Ishikawa (cell line): Measurements from ENCODE around the gene BANF2.

Experiments used
- EGR1 ChIP-seq: IDR thresholded peaks from 2 replicates; pipeline ENCODE4 v1.6.1; 2012
- EP300 ChIP-seq: IDR thresholded peaks from 2 replicates; pipeline ENCODE4 v1.6.1; 2012; ENCODE audit warnings: borderline replicate concordance
- RAD21 ChIP-seq: IDR thresholded peaks from 2 replicates; pipeline ENCODE4 v1.6.1; 2012; ENCODE audit warnings: low read depth
- TAF1 ChIP-seq: IDR thresholded peaks from 2 replicates; pipeline ENCODE4 v1.6.1; 2012; ENCODE audit warnings: low read depth, mild to moderate bottlenecking
- TEAD4 ChIP-seq: IDR thresholded peaks from 2 replicates; pipeline ENCODE4 v1.6.1; 2012
- YY1 ChIP-seq: IDR thresholded peaks from 2 replicates; pipeline ENCODE4 v1.6.1; 2012; ENCODE audit warnings: low read depth
- ZBTB7A ChIP-seq: IDR thresholded peaks from 2 replicates; pipeline ENCODE4 v1.6.1; 2012; ENCODE audit warnings: low read depth
- TF ChIP-seq, protein P1 (sequence below): IDR thresholded peaks from 2 replicates; pipeline ENCODE4 v1.6.1; 2012
- TF ChIP-seq, protein P2 (sequence below): IDR thresholded peaks from 2 replicates; pipeline ENCODE4 v1.6.1; 2012; ENCODE audit warnings: low read depth, mild to moderate bottlenecking

DNA sequence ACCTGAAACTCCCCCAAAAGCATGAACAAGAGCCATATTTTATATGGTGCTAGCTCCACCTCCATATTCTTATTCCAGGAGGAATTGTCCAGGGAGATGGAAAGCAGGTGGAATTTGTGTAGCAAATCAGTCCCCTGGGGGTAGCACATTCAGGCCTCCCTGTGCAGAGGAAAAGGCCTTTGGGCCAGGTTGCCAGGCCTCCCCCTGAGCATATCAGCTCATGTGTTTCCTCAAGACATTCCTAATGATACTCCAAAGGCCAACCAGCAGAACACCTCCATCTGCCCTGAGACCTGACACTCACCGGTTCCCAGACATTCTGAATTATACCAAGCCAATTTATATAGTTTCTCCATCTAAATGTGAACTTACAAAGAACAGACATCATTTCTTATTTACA lies 2.6 kb upstream of the BANF2 start:
- TF ChIP-seq, protein P1, sequence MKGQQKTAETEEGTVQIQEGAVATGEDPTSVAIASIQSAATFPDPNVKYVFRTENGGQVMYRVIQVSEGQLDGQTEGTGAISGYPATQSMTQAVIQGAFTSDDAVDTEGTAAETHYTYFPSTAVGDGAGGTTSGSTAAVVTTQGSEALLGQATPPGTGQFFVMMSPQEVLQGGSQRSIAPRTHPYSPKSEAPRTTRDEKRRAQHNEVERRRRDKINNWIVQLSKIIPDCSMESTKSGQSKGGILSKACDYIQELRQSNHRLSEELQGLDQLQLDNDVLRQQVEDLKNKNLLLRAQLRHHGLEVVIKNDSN = no peak
- TF ChIP-seq RAD21 (no peak), EP300 (no peak), TAF1 (no peak), ZBTB7A (no peak), YY1 (no peak), TEAD4 (no peak), EGR1 (no peak)
- TF ChIP-seq, protein P2, sequence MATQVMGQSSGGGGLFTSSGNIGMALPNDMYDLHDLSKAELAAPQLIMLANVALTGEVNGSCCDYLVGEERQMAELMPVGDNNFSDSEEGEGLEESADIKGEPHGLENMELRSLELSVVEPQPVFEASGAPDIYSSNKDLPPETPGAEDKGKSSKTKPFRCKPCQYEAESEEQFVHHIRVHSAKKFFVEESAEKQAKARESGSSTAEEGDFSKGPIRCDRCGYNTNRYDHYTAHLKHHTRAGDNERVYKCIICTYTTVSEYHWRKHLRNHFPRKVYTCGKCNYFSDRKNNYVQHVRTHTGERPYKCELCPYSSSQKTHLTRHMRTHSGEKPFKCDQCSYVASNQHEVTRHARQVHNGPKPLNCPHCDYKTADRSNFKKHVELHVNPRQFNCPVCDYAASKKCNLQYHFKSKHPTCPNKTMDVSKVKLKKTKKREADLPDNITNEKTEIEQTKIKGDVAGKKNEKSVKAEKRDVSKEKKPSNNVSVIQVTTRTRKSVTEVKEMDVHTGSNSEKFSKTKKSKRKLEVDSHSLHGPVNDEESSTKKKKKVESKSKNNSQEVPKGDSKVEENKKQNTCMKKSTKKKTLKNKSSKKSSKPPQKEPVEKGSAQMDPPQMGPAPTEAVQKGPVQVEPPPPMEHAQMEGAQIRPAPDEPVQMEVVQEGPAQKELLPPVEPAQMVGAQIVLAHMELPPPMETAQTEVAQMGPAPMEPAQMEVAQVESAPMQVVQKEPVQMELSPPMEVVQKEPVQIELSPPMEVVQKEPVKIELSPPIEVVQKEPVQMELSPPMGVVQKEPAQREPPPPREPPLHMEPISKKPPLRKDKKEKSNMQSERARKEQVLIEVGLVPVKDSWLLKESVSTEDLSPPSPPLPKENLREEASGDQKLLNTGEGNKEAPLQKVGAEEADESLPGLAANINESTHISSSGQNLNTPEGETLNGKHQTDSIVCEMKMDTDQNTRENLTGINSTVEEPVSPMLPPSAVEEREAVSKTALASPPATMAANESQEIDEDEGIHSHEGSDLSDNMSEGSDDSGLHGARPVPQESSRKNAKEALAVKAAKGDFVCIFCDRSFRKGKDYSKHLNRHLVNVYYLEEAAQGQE = no peak
